Activated effector memory CD4-positive, alpha-beta T cell treated with anti-CD3 and anti-CD28 coated beads, Interleukin-2, amount 50 U/mL, for 16 hours (primary cell): ENCODE measurements around the gene TBC1D9.

Source experiments
- DNase-seq: peaks from one replicate; pipeline ENCODE4 v3.0.0-alpha.2; 2020

Gene TBC1D9

DNA sequence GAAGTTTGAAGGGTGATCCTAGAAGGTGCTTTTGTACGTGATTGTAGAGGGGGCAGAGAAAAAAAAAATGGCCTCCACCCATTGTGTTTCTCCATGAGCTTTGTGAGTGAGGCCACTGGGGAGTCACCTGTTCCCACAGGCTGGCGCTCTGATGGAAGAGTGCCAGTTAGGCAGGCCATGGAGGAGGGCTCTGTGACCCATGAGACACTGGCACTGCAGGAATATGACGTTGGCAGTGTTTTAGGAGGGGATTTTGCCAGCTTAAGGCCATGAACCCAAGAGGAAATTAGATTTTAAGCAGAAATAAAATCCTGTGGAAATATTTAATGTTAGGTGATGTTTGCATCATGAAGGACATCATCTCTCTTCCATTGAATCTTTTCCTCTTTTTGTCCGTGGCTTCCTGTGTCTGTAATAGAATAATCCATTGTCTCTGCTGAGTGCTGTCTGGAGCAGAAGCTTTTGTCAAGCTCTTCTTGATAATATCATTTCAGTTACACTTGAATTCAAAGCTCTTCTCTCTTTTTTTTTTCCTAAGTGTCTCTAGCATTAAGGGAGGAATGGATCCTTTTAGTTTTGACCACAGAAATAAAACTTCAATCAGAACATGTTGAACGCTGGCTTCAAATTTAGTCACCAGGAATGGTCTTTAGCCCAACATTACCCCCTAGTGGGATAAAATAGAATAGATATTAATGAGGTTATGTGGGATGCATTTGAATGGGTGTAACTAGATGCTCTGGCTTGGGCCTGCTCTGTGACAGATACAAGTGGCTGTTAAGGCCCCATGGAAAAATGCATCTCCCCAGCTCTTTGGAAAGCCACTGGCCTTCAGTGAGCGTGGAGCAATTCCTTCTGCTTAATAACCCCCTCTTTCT lies 146.4 kb downstream of the TBC1D9 start:
- DNase-seq = no peak

GRCh38 chr4:140607852-140608251 lies 148.3 kb downstream of the TBC1D9 start:
- DNase-seq = no peak

- no peak for DNase-seq
Measured at GRCh38 chr4:140604544-140604943, 151.6 kb downstream of the TBC1D9 start.

DNA sequence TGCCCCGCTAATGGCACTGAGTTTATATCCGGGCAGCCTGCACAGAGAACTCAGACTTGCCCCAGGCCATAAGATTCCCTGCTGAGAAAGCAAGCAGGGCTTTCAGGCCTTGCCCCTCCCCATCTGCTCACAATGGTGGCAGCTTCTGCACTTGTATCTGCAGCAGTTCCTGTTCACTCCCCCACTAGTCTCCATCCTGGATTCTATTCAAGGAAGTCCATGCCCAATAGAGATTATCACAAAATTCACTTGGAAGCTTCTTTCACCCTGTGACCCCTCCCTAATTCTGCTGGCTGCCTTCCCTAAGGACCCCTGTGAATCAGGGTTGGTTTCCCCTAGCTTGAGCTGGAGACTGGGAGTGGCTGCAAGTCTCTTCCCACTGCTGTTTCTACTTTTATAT lies 152.9 kb downstream of the TBC1D9 start:
- DNase-seq = no peak

GRCh38 chr4:140602714-140603113 lies 153.5 kb downstream of the TBC1D9 start:
- no peak for DNase-seq

- DNase-seq = no peak
Measured at GRCh38 chr4:140600408-140600807, 155.8 kb downstream of the TBC1D9 start.

GRCh38 chr4:140595065-140595464 lies 161.1 kb downstream of the TBC1D9 start:
- no peak for DNase-seq

DNA sequence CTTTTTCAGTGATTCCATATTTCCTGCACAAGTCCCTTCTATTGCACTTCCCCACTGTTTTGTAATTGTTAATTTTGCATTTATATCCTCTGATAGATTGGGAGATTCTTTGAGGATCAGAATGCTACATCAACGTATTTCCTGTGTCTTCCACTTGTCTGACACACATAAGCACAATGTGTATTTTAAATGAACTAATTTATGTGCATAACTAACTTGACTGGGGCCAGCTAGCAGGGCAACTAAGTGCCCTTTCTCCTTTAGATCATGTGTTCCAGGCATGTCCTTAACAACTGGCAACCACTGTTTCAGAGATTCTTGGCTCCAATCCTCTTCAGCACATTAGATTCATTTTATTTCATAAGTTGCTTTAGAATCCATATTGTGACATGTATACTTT lies 171.7 kb downstream of the TBC1D9 start:
- DNase-seq = no peak

- DNase-seq = no peak
Measured at GRCh38 chr4:140581078-140581477, 175.1 kb downstream of the TBC1D9 start.

DNA sequence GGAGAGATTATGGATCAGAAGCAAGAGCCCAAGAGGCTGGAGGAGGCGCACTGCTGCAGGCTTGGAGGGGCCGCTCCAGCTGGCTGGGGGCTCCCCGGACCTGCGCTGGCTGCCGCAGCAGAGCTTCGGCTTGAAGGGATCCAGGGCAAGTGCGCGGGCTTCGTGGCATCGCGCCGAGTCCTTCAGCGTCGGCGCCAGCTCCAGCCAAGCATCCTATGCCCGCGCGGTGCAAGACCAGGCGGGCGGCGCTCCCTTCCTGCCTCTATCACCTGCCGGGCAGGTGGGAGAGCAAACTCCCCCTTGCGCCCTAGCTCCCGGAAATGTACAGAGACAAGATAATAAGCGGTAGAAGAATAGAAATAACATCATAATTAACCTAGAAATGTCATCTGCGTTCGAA lies 176.9 kb downstream of the TBC1D9 start:
- DNase-seq = no peak

DNA sequence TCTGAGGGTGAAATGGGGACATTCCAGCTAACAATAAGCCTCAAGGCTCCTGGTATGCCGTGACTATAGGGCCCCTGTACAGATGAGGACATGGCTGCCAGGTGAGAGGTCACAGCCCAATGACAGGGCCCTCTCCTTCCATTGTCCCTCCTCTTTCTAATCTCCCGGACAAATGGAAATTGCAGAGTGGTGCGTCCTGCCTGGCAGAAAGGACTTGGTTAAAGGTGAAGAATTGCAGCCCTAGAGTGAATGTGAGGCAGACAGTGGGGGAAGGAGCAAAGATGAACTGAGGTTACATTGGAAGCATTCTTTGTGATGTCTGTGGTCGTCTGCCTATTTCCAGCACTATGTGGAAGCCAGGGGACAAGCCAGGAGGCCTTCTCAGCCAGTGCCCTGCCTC lies 180.7 kb downstream of the TBC1D9 start:
- DNase-seq = no peak

DNA sequence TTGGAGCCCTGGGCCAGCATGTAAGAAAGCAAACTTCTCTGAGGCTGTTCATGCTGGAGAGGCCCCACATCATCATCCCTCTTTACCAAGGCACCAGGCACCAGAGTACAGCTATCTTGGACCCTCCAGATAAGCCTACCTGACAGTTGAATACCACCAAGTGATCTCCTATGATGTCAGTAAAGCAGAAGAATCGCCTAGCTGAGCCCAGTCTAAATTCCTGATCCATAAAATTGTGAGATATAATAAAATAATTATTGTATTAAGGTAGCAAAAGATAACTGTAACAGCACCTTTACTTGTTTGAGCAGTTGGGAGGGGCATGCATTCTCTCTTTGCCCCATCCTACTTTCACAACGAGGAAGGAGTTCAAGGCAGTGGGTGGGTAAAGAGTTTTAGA lies 184.6 kb downstream of the TBC1D9 start:
- no peak for DNase-seq
